Panc1 (cell line): Measurements from ENCODE around the gene CCDC18.

Experiments used
- CTCF ChIP-seq: fragments of 450-650 bp; IDR thresholded peaks from 2 replicates; pipeline ENCODE4 v1.5.1; 2017; ENCODE audit warnings: mild to moderate bottlenecking
- SIN3A ChIP-seq: IDR thresholded peaks from 2 replicates; pipeline ENCODE4 v1.6.1; 2012; ENCODE audit warnings: low read depth, mild to moderate bottlenecking, low read length, moderate library complexity, borderline replicate concordance; ENCODE audit not compliant: insufficient read depth

- no peak for TF ChIP-seq CTCF
- no peak for TF ChIP-seq SIN3A
These were observed 26.7 kb downstream of the CCDC18 start for GRCh38 chr1:93207211-93207610.
